ENCODE measurements around the gene NFS1. TPM values are rescaled to one million over a fixed set of nuclear protein-coding genes. Genes with fewer than 3 reads are reported as not detected.

The NFS1 gene
- total RNA-seq, 4 donors from 2014 or later = 16.1 to 32.1 (median 26.6) TPM

- TF ChIP-seq CTCF (IDR thresholded peaks at IDR 0.05) = no peak
- DNase-seq (ENCODE audit: low spot score) (no peak), ATAC-seq (ENCODE audit: low FRiP score) (no peak)
These were observed 37.2 kb downstream of the NFS1 start for GRCh38 chr20:35661908-35662307.

- ATAC-seq (ENCODE audit: low FRiP score) = no peak
- DNase-seq (ENCODE audit: low spot score) = no peak
- no peak for TF ChIP-seq CTCF (IDR thresholded peaks at IDR 0.05)
These were observed 38.1 kb downstream of the NFS1 start for GRCh38 chr20:35661053-35661452.

GRCh38 chr20:35660122-35660937 is 38.8 kb downstream of the NFS1 start:
- ATAC-seq (ENCODE audit: low FRiP score) (no peak), DNase-seq (ENCODE audit: low spot score) (no peak)
- no peak for TF ChIP-seq CTCF (IDR thresholded peaks at IDR 0.05)

GRCh38 chr20:35657271-35657670 is 41.9 kb downstream of the NFS1 start:
- ATAC-seq (ENCODE audit: low FRiP score) = no peak

GRCh38 chr20:35654415-35654814 is 44.7 kb downstream of the NFS1 start:
- no peak for TF ChIP-seq CTCF (IDR thresholded peaks at IDR 0.05)
- DNase-seq (ENCODE audit: low spot score) = no peak
- no peak for ATAC-seq (ENCODE audit: low FRiP score)

More at GRCh38 chr20:35657271-35657670, 41.9 kb downstream of the NFS1 start:
- no peak for DNase-seq (ENCODE audit: low spot score)
- no peak for TF ChIP-seq CTCF (IDR thresholded peaks at IDR 0.05)

GRCh38 chr20:35653893-35654292 is 45.3 kb downstream of the NFS1 start:
- TF ChIP-seq CTCF (IDR thresholded peaks at IDR 0.05) = no peak
- DNase-seq (ENCODE audit: low spot score) = no peak

GRCh38 chr20:35653430-35653734 is 45.8 kb downstream of the NFS1 start:
- TF ChIP-seq CTCF (IDR thresholded peaks at IDR 0.05) = no peak
- no peak for ATAC-seq (ENCODE audit: low FRiP score)
- DNase-seq (ENCODE audit: low spot score) = no peak

More at GRCh38 chr20:35653893-35654292, 45.3 kb downstream of the NFS1 start:
- no peak for ATAC-seq (ENCODE audit: low FRiP score)

All from omental fat pad (tissue), 4 donors.